Cardiac fibroblast (primary cell): ENCODE data around the gene OBSCN.
"Not testable (repeated sequence)": the region's sequence is repeated elsewhere in the genome, so short reads cannot be mapped to it uniquely, and the experiment has no call there.

Experiments used
- DNase-seq, 2 donors: peaks; one replicate each; pipeline versions ENCODE4 v3.0.0 to v3.0.0-alpha.2; 2010; ENCODE audit warnings: low read depth in 2 of 2
- H3K4me3 ChIP-seq, 2 donors: replicated peaks in 1 of 2; 1 replicate in 1 of 2; 2 replicates in 1 of 2; pipeline ENCODE4 v1.5.1; 2011; ENCODE audit warnings: low read depth in 2 of 2, low read length in 2 of 2, mild to moderate bottlenecking in 2 of 2, moderate library complexity in 1 of 2
- TF ChIP-seq, protein P1 (sequence below): IDR thresholded peaks from one replicate; pipeline ENCODE4 v1.5.1; 2011; ENCODE audit warnings: low read depth, mild to moderate bottlenecking, low read length, inconsistent platforms

The OBSCN gene

DNA sequence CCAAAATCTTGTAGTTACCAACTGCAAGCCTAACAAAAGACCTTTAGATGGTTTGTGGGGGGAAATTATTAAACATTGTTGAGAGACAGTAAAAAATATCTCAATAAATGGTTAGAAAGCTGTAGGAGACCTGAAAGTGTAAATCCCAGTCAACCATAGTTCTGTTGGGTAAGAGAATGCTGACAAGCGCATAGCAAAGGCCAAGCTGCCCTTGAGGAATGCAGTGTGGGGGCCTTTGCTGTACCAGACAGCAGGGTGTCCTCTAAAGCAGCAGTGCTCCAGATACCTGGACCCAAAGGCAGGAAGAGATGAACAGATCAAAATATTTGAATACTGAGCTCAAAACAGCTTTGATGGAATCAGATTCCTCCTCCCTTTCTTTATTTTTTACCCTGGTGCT, 54.6 kb downstream of the OBSCN start:
- TF ChIP-seq, protein P1, sequence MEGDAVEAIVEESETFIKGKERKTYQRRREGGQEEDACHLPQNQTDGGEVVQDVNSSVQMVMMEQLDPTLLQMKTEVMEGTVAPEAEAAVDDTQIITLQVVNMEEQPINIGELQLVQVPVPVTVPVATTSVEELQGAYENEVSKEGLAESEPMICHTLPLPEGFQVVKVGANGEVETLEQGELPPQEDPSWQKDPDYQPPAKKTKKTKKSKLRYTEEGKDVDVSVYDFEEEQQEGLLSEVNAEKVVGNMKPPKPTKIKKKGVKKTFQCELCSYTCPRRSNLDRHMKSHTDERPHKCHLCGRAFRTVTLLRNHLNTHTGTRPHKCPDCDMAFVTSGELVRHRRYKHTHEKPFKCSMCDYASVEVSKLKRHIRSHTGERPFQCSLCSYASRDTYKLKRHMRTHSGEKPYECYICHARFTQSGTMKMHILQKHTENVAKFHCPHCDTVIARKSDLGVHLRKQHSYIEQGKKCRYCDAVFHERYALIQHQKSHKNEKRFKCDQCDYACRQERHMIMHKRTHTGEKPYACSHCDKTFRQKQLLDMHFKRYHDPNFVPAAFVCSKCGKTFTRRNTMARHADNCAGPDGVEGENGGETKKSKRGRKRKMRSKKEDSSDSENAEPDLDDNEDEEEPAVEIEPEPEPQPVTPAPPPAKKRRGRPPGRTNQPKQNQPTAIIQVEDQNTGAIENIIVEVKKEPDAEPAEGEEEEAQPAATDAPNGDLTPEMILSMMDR: no peak
- DNase-seq: no peak
- no peak overlapping the region for H3K4me3 ChIP-seq

DNA sequence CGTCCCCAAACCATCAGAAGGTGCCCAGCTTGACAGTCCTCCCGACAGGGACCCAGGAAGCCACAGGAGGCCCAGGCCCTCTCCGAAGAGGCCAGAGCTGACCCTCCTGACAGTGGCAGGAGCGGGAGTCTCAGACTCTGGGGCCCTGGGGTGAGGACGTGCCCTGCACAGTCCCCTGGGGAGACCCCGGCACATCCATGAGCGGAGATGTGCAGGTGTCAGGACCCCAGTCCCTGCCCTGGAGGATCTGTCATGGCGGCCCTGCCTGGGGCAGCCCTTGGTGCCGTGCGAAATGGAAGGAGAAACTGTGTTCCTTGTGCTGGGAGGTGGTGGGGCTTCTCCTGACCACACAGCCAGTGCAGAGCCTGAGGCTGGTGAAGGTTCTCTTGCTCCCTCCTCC, 55.8 kb downstream of the OBSCN start:
- no peak overlapping the region for H3K4me3 ChIP-seq
- DNase-seq: no peak
- TF ChIP-seq, protein P1: no peak

DNA sequence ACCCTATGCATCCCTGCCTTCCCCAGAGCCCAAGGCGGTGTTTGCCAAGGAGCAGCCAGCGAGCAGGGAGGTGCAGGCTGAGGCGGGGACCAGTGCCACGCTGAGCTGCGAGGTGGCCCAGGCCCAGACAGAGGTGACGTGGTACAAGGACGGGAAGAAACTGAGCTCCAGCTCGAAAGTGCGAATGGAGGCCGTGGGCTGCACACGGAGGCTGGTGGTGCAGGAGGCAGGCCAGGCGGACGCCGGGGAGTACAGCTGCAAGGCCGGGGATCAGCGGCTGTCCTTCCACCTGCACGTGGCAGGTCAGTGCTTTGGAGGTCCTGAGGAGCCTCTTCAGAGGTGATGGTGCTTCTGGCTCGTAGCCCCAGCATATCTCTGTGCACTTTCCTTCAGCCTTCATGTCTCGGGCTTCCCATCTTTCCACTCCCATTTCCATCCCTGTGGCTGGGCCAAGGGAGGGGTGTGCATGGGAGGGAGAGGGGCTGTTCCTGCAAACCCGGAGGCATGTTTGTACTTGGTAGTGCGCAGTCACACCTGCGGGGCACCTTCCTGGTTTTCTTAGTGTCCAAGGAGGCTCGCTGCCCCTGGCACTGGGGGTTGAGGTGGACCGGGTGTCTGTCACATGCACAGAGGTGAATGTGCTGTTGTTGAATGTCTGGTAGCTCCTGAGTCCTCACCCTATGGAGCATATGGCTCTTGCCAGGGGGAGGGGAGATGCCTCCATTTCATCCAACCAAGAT, 56.4 kb downstream of the OBSCN start:
- DNase-seq: no peak
- H3K4me3 ChIP-seq: no peak overlapping the region
- TF ChIP-seq, protein P1: no peak

DNA sequence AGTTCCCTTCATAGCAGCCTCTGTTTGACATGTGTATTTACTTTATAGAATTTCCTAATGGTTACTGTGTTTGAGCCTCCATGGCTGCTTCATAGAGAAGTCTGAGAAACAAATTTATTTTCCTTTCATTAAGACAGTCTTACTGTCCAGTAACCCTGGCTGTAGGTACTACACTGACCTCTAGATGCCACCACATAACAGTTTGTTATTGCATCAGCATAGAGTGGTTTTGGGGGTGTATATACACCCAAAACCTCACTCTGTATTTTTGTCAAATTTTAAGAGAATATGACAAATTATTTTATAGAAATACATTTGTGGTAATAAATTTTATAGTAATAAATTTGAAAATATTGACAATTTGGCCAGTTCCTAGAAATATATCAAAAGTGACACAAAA, 57.3 kb downstream of the OBSCN start:
- peak; percentile 35 to 45 for DNase-seq
- TF ChIP-seq, protein P1: peak; percentile 34
- H3K4me3 ChIP-seq: no peak overlapping the region

DNA sequence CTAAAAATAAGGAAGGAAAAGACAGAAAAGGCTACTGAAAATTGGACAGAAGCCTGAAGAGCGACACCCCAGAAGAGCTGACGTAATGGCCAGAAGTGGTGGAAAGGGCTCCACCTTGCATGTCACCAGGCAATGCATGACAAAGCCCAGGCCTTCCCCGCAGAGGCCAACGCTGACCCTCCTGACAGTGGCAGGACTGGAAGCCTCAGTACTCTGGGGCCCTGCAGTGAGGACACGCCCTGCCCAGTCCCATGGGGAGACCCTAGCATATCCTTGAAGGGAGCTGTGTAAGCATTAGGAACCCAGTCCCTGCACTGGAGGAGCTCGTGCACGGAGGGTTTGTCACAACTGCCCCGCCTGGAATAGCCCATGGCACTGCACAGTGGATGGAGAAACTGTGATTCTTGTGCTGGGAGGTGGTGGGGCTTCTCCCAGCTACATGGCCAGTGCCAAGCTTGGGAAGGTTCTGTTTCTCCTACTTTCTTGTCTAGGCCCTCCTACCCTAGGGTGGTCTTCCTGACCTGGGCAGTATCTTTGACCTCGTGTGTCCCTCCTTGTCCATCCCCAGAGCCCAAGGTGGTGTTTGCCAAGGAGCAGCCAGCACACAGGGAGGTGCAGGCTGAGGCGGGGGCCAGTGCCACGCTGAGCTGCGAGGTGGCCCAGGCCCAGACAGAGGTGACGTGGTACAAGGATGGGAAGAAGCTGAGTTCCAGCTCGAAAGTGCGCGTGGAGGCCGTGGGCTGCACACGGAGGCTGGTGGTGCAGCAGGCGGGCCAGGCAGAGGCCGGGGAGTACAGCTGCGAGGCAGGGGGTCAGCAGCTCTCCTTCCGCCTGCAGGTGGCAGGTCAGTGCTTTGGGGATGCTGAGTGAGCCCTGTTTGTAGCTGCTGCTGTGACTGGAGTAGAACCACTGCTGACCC, 60.4 kb downstream of the OBSCN start:
- TF ChIP-seq, protein P1: no peak
- no peak overlapping the region for H3K4me3 ChIP-seq
- DNase-seq: no peak

DNA sequence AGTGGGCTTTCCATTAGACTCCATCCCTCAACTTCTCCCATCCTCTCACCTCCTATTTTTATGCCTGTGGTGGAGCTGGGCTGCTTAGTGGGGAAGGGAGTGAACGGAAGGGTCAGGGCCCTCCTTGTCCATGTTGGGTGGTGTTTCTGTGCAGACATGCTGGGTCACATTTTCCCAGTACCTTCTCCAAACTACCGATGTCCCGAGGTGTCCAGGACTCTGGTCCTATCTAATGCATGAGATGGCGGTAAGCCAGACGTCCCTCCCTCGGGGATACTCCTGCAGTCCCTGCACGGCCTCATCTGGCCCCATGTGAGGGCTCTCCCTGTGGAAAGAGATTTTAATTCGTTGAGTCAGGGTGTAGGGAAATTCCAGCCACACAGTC, 61.0 kb downstream of the OBSCN start:
- TF ChIP-seq, protein P1: no peak
- H3K4me3 ChIP-seq: no peak overlapping the region
- DNase-seq: no peak

DNA sequence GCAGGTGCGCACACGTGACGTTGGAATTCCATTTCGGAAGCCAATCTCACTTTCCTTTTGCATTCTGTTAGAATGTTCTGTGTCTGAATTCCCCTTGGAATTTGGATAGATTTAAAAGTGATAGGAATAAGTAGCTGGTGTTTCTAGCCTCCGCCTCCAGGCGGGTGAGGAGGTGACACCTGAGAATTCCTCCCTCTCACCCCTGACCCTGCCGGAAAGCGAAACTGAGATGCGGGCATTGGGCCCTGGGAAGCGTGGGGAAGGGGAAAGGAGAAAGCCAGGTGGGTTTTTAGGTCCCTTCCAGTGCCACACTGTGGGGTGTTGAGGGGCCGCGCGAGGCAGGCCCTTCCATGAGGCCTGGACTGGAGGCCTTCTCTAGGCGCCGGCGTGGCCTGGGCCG, 61.6 kb downstream of the OBSCN start:
- DNase-seq, H3K4me3 ChIP-seq: not testable (repeated sequence)
